ENCODE results near the gene MNDA. TPM values are rescaled to one million over a fixed set of nuclear protein-coding genes. Genes with fewer than 3 reads are reported as not detected.

MNDA gene
- total RNA-seq, 1 donor from 2014 or later, result not detected

DNA sequence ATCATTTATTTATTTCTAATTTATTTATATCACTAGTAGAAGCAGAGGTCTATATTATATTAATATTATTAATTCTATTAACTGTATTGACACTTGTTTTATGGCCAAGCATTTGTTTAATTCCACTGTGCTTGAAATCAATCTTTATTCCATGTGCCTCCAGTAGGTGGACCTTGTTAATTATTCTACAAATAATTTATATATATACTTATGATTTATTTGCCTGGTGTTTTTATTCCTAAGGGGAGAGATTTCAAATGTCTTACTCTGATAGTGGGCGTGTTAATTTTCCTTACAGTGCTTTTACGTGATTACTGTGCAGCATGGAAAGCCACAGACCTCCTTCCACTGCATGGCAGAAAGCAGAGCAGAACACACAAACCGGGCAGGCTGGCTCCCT is 32.6 kb upstream of the MNDA start:
- H3K27ac Mint-ChIP-seq (ENCODE audit: unreplicated experiment), result no peak overlapping the region
- no peak for TF ChIP-seq EZH2 (IDR thresholded peaks at IDR 0.05; ENCODE audit: insufficient read depth, low read length)
- TF ChIP-seq, protein P1, sequence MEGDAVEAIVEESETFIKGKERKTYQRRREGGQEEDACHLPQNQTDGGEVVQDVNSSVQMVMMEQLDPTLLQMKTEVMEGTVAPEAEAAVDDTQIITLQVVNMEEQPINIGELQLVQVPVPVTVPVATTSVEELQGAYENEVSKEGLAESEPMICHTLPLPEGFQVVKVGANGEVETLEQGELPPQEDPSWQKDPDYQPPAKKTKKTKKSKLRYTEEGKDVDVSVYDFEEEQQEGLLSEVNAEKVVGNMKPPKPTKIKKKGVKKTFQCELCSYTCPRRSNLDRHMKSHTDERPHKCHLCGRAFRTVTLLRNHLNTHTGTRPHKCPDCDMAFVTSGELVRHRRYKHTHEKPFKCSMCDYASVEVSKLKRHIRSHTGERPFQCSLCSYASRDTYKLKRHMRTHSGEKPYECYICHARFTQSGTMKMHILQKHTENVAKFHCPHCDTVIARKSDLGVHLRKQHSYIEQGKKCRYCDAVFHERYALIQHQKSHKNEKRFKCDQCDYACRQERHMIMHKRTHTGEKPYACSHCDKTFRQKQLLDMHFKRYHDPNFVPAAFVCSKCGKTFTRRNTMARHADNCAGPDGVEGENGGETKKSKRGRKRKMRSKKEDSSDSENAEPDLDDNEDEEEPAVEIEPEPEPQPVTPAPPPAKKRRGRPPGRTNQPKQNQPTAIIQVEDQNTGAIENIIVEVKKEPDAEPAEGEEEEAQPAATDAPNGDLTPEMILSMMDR (IDR thresholded peaks at IDR 0.05; ENCODE audit: insufficient read depth, low read depth, low read length), result no peak
- Histone ChIP-seq H3K4me1 (ENCODE audit: insufficient read depth, low read length) (no peaks in the 10 kb centered on the region), H3K79me2 (ENCODE audit: insufficient read depth, low read length) (no peaks in the 10 kb centered on the region), H3K27ac (ENCODE audit: low read depth, low read length) (no peak overlapping the region), H3K9ac (ENCODE audit: low read length) (no peak overlapping the region), H4K20me1 (ENCODE audit: insufficient read depth, low read length) (no peaks in the 10 kb centered on the region), H3K4me3 (ENCODE audit: insufficient read depth, low read depth, low read length) (no peak overlapping the region), H3K9me3 (ENCODE audit: insufficient read depth, low read depth, low read length) (peaks cover 5% of the 10 kb centered on the region), H3K4me2 (ENCODE audit: low read length) (no peak overlapping the region), H2AFZ (ENCODE audit: low read depth, low read length) (no peak overlapping the region), H3K27me3 (ENCODE audit: insufficient read depth, low read length) (no peaks in the 10 kb centered on the region), H3K36me3 (ENCODE audit: insufficient read depth, low read length) (no peaks in the 10 kb centered on the region)
- no peaks in the 10 kb centered on the region for H3K36me3 Mint-ChIP-seq (ENCODE audit: low read depth, unreplicated experiment)
- H3K9me3 Mint-ChIP-seq (ENCODE audit: unreplicated experiment), result no peaks in the 10 kb centered on the region
- no peaks in the 10 kb centered on the region for H3K4me1 Mint-ChIP-seq (ENCODE audit: low read depth, unreplicated experiment)
- FAIRE-seq (no peak), DNase-seq (ENCODE audit: low read depth) (no peak)
- H3K27me3 Mint-ChIP-seq (ENCODE audit: low read depth, unreplicated experiment), result peaks cover 8% of the 10 kb centered on the region
- no peak overlapping the region for H3K4me3 Mint-ChIP-seq (ENCODE audit: unreplicated experiment)

DNA sequence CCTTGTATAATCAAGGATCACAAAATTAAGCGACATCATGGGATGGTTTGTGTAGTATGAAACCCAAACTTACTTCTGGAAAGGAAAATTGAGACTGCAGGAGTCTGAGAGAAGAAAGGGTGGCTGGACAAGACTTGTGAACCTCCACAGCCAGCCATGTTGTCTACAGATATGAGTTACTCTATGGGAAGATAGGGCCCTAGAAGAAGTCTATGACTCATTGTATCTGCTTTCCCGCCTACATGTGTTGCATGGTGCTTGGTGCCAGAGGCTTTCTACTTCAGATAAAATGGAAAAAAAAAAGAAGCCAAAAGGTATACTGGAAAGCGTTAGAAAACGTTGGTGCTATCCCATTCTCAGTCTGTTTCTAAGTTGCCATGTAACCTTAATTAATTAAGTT is 31.5 kb upstream of the MNDA start:
- no peak overlapping the region for H2AFZ ChIP-seq (ENCODE audit: low read depth, low read length)
- H3K9ac ChIP-seq (ENCODE audit: low read length), result no peak overlapping the region
- H3K4me1 Mint-ChIP-seq (ENCODE audit: low read depth, unreplicated experiment), result no peaks in the 10 kb centered on the region
- peaks cover 5% of the 10 kb centered on the region for H3K9me3 ChIP-seq (ENCODE audit: insufficient read depth, low read depth, low read length)
- H3K79me2 ChIP-seq (ENCODE audit: insufficient read depth, low read length), result no peaks in the 10 kb centered on the region
- no peak overlapping the region for H3K27ac Mint-ChIP-seq (ENCODE audit: unreplicated experiment)
- no peak overlapping the region for H3K27ac ChIP-seq (ENCODE audit: low read depth, low read length)
- no peaks in the 10 kb centered on the region for H3K4me1 ChIP-seq (ENCODE audit: insufficient read depth, low read length)
- H3K36me3 ChIP-seq (ENCODE audit: insufficient read depth, low read length), result no peaks in the 10 kb centered on the region
- H3K27me3 Mint-ChIP-seq (ENCODE audit: low read depth, unreplicated experiment), result peaks cover 2% of the 10 kb centered on the region
- no peaks in the 10 kb centered on the region for H4K20me1 ChIP-seq (ENCODE audit: insufficient read depth, low read length)
- no peaks in the 10 kb centered on the region for H3K27me3 ChIP-seq (ENCODE audit: insufficient read depth, low read length)
- DNase-seq (ENCODE audit: low read depth), result no peak
- no peaks in the 10 kb centered on the region for H3K9me3 Mint-ChIP-seq (ENCODE audit: unreplicated experiment)
- H3K4me2 ChIP-seq (ENCODE audit: low read length), result no peak overlapping the region
- H3K4me3 Mint-ChIP-seq (ENCODE audit: unreplicated experiment), result no peak overlapping the region
- no peaks in the 10 kb centered on the region for H3K36me3 Mint-ChIP-seq (ENCODE audit: low read depth, unreplicated experiment)
- no peak overlapping the region for H3K4me3 ChIP-seq (ENCODE audit: insufficient read depth, low read depth, low read length)
- no peak for FAIRE-seq
- TF ChIP-seq, protein P1 (IDR thresholded peaks at IDR 0.05; ENCODE audit: insufficient read depth, low read depth, low read length), result no peak
- TF ChIP-seq EZH2 (IDR thresholded peaks at IDR 0.05; ENCODE audit: insufficient read depth, low read length), result no peak

DNA sequence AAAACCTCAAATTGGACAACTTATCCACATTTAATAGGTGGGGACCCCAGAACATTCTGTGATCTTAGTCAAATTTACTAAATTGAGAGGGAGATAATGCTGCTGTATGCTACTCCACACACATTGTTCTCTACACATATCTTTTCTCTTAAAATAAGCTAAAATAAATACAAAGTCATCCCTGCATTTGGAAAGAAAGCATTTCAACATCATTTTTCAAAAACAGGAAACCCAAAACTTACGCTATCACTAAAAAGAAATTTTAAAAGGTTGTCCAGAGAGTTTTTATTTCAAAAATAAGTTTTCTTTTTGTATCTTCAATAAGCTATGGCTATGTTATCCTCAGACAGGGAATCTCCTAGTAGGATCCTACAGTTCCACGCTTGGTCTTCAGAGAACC is 30.6 kb upstream of the MNDA start:
- Histone ChIP-seq H3K4me2 (ENCODE audit: low read length) (no peak overlapping the region), H3K9ac (ENCODE audit: low read length) (no peak overlapping the region), H3K27ac (ENCODE audit: low read depth, low read length) (no peak overlapping the region), H3K27me3 (ENCODE audit: insufficient read depth, low read length) (no peaks in the 10 kb centered on the region), H3K4me1 (ENCODE audit: insufficient read depth, low read length) (no peaks in the 10 kb centered on the region), H3K36me3 (ENCODE audit: insufficient read depth, low read length) (no peaks in the 10 kb centered on the region), H3K9me3 (ENCODE audit: insufficient read depth, low read depth, low read length) (no peaks in the 10 kb centered on the region), H4K20me1 (ENCODE audit: insufficient read depth, low read length) (no peaks in the 10 kb centered on the region), H3K79me2 (ENCODE audit: insufficient read depth, low read length) (no peaks in the 10 kb centered on the region), H2AFZ (ENCODE audit: low read depth, low read length) (no peak overlapping the region), H3K4me3 (ENCODE audit: insufficient read depth, low read depth, low read length) (no peak overlapping the region)
- H3K4me1 Mint-ChIP-seq (ENCODE audit: low read depth, unreplicated experiment), result no peaks in the 10 kb centered on the region
- FAIRE-seq (no peak), DNase-seq (ENCODE audit: low read depth) (no peak)
- TF ChIP-seq, protein P1 (IDR thresholded peaks at IDR 0.05; ENCODE audit: insufficient read depth, low read depth, low read length), result no peak
- TF ChIP-seq EZH2 (IDR thresholded peaks at IDR 0.05; ENCODE audit: insufficient read depth, low read length), result no peak
- peaks cover 2% of the 10 kb centered on the region for H3K27me3 Mint-ChIP-seq (ENCODE audit: low read depth, unreplicated experiment)
- no peak overlapping the region for H3K4me3 Mint-ChIP-seq (ENCODE audit: unreplicated experiment)
- no peak overlapping the region for H3K27ac Mint-ChIP-seq (ENCODE audit: unreplicated experiment)
- H3K36me3 Mint-ChIP-seq (ENCODE audit: low read depth, unreplicated experiment), result no peaks in the 10 kb centered on the region
- H3K9me3 Mint-ChIP-seq (ENCODE audit: unreplicated experiment), result no peaks in the 10 kb centered on the region
